ENCODE data around the gene LPCAT3.
A peak's percentile ranks its signal among the peaks of the same experiment; 100 is the strongest.

LPCAT3 gene

DNA sequence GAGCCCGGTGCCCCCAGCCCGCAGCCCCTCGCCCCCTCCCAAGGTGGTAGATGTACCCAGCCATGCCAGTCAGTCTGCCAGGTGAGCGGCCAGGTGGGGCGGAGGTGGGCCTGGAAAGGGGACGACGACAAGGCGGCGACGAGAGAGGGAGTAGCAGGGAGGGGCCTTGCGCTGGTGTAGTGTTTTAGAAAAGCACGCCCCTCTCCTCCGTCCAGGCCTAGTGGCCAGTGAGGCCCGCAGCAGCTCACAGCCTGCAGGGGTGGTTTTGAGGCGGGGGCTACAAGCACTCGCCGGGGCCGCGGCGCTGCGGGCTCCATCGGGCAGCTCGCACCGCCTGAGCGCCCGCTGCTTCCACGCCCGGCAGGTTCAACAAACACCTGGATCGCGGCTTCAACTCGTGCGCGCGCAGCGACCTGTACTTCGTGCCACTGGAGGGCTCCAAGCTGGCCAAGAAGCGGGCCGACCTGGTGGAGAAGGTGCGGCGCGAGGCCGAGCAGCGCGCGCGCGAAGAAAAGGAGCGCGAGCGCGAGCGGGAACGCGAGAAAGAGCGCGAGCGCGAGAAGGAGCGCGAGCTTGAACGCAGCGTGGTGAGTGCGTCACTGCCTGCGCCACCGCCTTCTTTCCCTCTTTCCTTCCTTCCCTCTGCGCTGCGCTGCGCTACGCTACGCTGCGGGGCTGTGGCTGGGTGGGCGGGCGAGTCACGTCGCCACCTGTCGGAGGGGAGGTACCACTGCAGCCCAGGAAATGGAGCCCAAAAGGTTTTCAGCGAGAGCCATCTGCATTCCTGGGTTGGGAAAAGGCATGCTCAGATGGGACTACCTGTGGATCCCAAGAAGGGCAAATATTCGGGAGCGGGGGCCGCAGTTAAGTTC, 80.6 kb downstream of the LPCAT3 start:
- ATAC-seq (peak; percentile 89), DNase-seq (peak; percentile 93)

DNA sequence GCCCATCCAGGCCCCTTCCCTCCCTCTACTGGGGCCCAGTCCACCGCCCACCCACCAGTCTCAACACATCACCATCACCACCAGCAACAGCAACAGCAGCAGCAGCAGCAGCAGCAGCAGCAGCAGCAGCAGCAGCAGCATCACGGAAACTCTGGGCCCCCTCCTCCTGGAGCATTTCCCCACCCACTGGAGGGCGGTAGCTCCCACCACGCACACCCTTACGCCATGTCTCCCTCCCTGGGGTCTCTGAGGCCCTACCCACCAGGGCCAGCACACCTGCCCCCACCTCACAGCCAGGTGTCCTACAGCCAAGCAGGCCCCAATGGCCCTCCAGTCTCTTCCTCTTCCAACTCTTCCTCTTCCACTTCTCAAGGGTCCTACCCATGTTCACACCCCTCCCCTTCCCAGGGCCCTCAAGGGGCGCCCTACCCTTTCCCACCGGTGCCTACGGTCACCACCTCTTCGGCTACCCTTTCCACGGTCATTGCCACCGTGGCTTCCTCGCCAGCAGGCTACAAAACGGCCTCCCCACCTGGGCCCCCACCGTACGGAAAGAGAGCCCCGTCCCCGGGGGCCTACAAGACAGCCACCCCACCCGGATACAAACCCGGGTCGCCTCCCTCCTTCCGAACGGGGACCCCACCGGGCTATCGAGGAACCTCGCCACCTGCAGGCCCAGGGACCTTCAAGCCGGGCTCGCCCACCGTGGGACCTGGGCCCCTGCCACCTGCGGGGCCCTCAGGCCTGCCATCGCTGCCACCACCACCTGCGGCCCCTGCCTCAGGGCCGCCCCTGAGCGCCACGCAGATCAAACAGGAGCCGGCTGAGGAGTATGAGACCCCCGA, 81.4 kb downstream of the LPCAT3 start:
- peak; percentile 55 for ATAC-seq

DNA sequence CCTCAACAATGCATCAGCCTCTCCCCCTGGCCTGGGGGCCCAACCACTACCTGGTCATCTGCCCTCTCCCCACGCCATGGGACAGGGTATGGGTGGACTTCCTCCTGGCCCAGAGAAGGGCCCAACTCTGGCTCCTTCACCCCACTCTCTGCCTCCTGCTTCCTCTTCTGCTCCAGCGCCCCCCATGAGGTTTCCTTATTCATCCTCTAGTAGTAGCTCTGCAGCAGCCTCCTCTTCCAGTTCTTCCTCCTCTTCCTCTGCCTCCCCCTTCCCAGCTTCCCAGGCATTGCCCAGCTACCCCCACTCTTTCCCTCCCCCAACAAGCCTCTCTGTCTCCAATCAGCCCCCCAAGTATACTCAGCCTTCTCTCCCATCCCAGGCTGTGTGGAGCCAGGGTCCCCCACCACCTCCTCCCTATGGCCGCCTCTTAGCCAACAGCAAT, 82.1 kb downstream of the LPCAT3 start:
- no peak for DNase-seq
- no peak for ATAC-seq

More for the DNA sequence above, 81.4 kb downstream of the LPCAT3 start:
- DNase-seq, result peak; percentile 78

DNA sequence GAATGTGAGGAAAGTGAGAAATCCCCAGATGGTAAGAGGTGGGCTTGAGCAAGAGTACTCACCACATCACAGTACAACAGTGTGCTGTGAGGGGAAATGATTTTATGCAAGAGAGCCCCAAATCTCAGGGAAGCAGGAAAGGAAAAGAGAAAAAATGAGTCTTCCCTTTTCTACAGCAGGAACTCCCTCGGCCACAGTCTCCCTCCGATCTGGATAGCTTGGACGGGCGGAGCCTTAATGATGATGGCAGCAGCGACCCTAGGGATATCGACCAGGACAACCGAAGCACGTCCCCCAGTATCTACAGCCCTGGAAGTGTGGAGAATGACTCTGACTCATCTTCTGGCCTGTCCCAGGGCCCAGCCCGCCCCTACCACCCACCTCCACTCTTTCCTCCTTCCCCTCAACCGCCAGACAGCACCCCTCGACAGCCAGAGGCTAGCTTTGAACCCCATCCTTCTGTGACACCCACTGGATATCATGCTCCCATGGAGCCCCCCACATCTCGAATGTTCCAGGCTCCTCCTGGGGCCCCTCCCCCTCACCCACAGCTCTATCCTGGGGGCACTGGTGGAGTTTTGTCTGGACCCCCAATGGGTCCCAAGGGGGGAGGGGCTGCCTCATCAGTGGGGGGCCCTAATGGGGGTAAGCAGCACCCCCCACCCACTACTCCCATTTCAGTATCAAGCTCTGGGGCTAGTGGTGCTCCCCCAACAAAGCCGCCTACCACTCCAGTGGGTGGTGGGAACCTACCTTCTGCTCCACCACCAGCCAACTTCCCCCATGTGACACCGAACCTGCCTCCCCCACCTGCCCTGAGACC, 82.7 kb downstream of the LPCAT3 start:
- ATAC-seq (no peak), DNase-seq (no peak)

DNA sequence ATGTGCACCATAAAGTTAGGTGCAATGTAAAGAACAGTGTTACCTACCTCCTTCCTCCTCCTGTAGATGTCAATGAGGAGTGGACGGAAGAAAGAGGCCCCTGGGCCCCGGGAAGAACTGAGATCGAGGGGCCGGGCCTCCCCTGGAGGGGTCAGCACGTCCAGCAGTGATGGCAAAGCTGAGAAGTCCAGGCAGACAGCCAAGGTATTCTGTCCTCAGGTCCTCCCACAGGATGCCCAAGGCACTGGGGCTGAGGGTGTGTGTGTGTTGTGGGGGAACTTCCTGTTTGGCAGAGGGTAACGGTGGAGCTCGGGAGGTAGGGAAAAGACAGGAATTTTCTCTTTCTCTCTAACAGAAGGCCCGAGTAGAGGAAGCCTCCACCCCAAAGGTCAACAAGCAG, 84.2 kb downstream of the LPCAT3 start:
- ATAC-seq (no peak), DNase-seq (no peak)

DNA sequence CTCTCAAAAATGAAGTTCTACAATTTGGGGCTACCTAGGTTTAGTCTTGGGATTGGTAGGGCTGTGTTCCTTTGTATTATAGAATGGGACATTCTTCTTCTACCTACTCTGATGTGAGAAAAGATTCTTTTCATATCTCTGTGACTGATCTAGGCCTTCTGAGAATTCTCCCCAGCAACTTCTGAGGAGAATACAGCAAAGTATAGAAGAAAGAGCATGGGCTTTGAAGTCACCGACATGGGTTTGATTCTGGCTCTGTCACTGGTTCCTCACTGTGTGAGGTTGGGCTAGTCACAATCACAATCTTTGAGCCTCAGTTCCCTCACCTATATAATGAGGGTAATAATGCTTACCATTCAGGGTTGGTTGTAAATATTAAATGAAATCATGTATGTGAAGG, 85.5 kb downstream of the LPCAT3 start:
- DNase-seq (no peak), ATAC-seq (no peak)

DNA sequence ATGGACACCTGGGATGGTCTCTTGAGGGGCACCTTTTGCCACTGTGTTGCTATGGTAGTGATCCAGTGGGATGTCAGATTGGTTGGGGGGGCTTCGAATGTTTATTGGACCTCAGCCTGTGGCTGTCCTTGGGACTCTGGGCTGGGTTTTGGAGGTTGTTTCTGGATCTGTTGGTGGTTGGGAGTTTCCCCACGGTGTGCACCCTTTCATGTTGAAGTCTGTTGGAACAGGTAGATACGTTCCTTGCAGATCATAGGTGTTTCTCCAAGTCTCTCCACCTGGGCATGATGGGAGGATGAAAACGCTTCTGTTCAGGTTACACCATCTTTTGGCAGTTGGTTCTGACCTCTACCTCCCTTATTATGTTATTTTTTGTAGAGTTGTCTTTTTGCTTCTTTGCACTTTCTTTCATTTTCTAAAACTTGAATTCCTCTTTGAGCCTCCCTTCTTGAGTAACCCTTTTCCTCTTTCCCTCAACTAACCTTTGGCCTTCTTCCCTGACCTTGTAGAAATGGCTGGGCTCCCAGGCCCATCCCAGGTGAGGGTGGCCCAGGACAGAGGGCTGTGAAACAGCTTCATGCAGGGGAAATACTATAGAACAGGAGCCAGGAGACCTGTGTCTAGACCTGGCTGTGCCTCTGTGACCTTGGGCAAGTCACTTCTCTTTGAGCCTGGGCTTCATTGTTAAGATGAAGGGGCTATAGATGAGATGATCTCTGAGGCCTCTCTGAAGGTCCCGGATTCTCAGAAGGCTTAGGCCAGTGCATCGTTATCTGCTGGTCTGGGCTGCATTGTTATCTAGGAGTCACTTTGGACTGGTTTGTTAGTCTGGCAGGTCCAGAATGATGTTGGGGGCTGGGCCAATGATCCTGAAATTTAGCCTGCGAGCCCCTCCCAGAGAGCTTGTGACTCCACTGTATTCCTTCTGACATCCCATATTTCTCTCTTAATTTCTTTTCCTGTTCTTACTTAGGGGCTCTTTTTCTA, 88.5 kb downstream of the LPCAT3 start:
- DNase-seq, result no peak
- no peak for ATAC-seq

DNA sequence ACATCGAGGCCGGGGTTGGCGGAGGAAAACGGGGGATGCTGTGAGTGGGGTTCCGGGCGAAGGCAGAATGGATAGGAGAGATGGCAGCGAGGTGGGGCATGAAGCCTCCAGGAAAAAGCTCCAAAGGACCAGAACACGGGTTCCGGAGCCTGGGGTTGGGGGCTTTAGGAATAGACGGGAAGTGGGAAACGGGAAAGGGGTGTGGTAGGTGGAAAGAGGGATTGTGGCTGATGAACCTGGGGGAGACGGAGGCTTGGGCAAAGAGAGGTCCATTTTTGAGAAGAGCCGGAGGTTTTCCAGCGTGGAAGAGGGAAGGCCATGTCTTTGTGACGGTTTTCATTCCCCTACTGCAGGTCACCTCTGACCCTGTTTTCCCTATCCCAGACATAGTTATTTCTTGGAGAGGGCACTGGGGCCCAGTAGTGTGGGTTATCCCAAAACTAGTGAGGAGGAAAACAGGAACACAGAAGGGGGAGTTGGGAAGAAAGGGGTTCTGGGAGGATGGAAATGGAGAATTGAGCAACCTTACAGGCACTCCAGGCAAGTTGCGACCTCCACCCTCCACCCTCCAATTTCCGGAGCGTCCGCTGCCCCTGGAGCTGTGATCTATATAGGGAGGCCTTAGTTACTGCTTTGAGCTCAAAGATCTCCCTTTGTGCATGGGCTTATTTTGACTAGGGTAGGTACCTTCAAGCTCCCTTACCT, 89.4 kb downstream of the LPCAT3 start:
- ATAC-seq, result no peak
- no peak for DNase-seq

DNA sequence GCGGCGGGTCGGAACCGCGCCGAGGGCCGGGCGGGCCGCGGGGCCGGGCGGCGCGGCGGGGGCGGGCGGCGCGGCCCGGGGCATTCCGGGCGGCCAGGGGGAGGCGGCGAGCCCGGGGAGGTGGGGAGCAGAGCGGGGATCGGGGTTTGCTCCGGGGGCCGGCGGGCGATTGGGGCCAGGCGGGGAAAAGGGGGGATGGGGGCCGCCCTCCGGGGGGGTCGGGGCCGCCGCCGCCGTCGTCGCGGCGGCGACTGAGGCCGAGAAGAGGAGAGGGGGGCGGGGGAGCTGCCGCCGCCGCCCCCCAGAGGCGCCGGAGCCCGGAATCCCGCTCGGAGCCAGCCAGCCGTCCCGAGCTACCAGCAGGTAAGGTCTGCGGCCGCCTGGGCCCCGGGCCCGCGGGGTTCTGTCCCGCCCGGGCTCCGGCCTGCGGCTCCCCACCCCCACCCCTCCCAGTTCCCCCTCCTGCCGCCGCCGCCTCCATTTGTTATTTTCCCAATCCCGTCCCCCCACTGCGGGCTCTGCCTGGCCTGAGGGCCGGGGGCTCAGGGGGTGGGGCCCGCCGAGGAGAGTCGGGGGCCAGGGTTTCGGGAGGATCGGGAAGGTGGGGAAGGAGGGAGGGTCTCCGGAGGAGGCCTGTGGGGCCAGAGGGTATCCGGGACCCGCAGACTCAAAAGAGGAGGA, 90.1 kb downstream of the LPCAT3 start:
- no peak for DNase-seq
- peak; percentile 7 for ATAC-seq

DNA sequence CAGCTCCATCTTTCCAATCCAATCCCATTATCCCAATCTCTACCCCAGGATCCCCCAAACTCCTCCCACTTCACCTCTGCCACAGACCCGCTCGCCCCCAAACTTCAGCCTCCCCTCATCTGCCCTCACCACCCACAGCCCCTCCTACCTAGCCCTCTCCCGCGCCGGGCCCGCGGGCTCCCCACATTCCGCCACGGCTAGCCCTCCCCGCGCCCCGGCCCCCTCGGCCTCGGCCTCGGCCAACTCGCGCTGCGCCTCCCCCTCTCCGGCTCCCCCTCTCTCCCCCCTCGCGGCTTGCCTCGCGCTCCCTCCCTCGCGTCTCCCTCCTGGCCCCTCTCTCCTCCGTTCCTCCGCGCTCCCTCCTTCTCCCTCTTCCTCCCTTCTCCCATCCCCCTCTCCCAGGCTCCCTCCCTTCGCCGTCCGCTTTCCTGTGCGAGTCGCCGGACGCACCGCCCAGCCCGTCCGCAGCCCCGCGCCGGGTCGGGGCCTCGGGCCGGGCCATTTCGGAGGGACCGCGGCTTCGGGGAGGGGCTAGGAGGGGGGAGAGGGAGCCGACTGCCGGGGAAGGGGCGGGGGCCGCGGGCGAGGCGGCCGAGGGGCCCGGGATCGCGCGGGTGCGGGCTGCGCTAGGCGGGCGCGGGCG, 90.8 kb downstream of the LPCAT3 start, which contains the start of gene ATN1:
ATN1 (plus strand) TSS at position 581 of the 643 bp plus-strand sequence. CDS start 6,043 bp downstream, outside the sequence.
- ATAC-seq (peak; percentile 24), DNase-seq (peak; percentile 62)

All from stimulated activated naive CD8-positive, alpha-beta T cell treated with anti-CD3 and anti-CD28 coated beads, Interleukin-15, Interleukin-2, amounts not matched to agents 100 U/mL and 50 U/mL, for 24 hours (primary cell).